ENCODE data around the gene HEATR9. TPM values are rescaled to one million over a fixed set of nuclear protein-coding genes. Genes with fewer than 3 reads are reported as not detected.
A peak's percentile ranks its signal among the peaks of the same experiment; 100 is the strongest.
"Not testable (repeated sequence)": the region's sequence is repeated elsewhere in the genome, so short reads cannot be mapped to it uniquely, and the experiment has no call there.

The HEATR9 gene
- total RNA-seq (2014; rRNA removed; shearing (Covaris generic)) = not detected in 2 replicates

GRCh38 chr17:35868737-35869136 is at the start of gene HEATR9:
HEATR9 (minus strand) TSS chr17:35868891; CDS start chr17:35868742, 149 bp downstream.
- no peak for DNase-seq (ENCODE audit: low read depth)

- DNase-seq (ENCODE audit: low read depth) = no peak
Observed at GRCh38 chr17:35917519-35918213, 49.0 kb upstream of the HEATR9 start.

GRCh38 chr17:35915153-35915964 is 46.7 kb upstream of the HEATR9 start:
- DNase-seq (ENCODE audit: low read depth) = no peak

- DNase-seq (ENCODE audit: low read depth) = no peak
Observed at GRCh38 chr17:35914354-35914753, 45.7 kb upstream of the HEATR9 start.

GRCh38 chr17:35913609-35914008 is 44.9 kb upstream of the HEATR9 start:
- DNase-seq (ENCODE audit: low read depth) = no peak

GRCh38 chr17:35912942-35913341 is 44.3 kb upstream of the HEATR9 start:
- no peak for DNase-seq (ENCODE audit: low read depth)

- DNase-seq (ENCODE audit: low read depth) = no peak
Observed at GRCh38 chr17:35912339-35912912, 43.7 kb upstream of the HEATR9 start.

- DNase-seq (ENCODE audit: low read depth) = no peak
Observed at GRCh38 chr17:35909408-35909807, 40.7 kb upstream of the HEATR9 start.

GRCh38 chr17:35907691-35908090 is 39.0 kb upstream of the HEATR9 start:
- DNase-seq (ENCODE audit: low read depth) = no peak

- no peak for DNase-seq (ENCODE audit: low read depth)
Observed at GRCh38 chr17:35906926-35907637, 38.4 kb upstream of the HEATR9 start.

- DNase-seq (ENCODE audit: low read depth) = peak; percentile 28
Observed at GRCh38 chr17:35906191-35906925, 37.7 kb upstream of the HEATR9 start.

- no peak for DNase-seq (ENCODE audit: low read depth)
Observed at GRCh38 chr17:35903451-35903850, 34.8 kb upstream of the HEATR9 start.

- no peak for DNase-seq (ENCODE audit: low read depth)
Observed at GRCh38 chr17:35901631-35902175, 33.0 kb upstream of the HEATR9 start.

- DNase-seq (ENCODE audit: low read depth) = peak; percentile 29
Observed at GRCh38 chr17:35900708-35901480, 32.2 kb upstream of the HEATR9 start.

- no peak for DNase-seq (ENCODE audit: low read depth)
Observed at GRCh38 chr17:35900280-35900679, 31.6 kb upstream of the HEATR9 start.

- peak; percentile 83 for DNase-seq (ENCODE audit: low read depth)
Observed at GRCh38 chr17:35898283-35899070, 29.8 kb upstream of the HEATR9 start.

GRCh38 chr17:35897772-35898171 is 29.1 kb upstream of the HEATR9 start:
- DNase-seq (ENCODE audit: low read depth) = not testable (repeated sequence)

- peak; percentile 38 for DNase-seq (ENCODE audit: low read depth)
Observed at GRCh38 chr17:35895636-35896587, 27.2 kb upstream of the HEATR9 start.

Measured in M059J (cell line).